Activated naive CD8-positive, alpha-beta T cell treated with anti-CD3 and anti-CD28 coated beads, Interleukin-2, amount 10 ng/mL, durations not matched to agents 7 days and 5 days (primary cell): Measurements from ENCODE around the gene ST14. TPM values are rescaled to one million over a fixed set of nuclear protein-coding genes. Genes with fewer than 3 reads are reported as not detected.
A peak's percentile ranks its signal among the peaks of the same experiment; 100 is the strongest.

Experiments
- ATAC-seq: fragments of 150-1000 bp; cut with Tn5 transposase; one replicate; pipeline ENCODE4 v1.10.0; 2021; ENCODE audit warnings: low read depth, moderate library complexity
- POLR2A ChIA-PET: fragments of 350-600 bp; sonication (Branson Sonifier 250); formaldehyde crosslinking; loops from one replicate; lab custom pipeline; 2021; ENCODE audit warnings: antibody characterized with exemption; lab: Charles Lee
- DNase-seq: peaks from one replicate; pipeline ENCODE4 v3.0.0; 2021
- H3K27ac Mint-ChIP-seq: one replicate; pipeline ENCODE4 v1.8.0; 2022; ENCODE audit warnings: mild to moderate bottlenecking, mixed read lengths
- H3K27me3 Mint-ChIP-seq: one replicate; pipeline ENCODE4 v1.8.0; 2022; ENCODE audit warnings: mild to moderate bottlenecking, moderate library complexity, mixed read lengths
- H3K36me3 Mint-ChIP-seq: one replicate; pipeline ENCODE4 v1.8.0; 2021; ENCODE audit warnings: mild to moderate bottlenecking, mixed read lengths
- H3K4me1 Mint-ChIP-seq: one replicate; pipeline ENCODE4 v1.8.0; 2021; ENCODE audit warnings: mixed read lengths
- H3K4me3 Mint-ChIP-seq: one replicate; pipeline ENCODE4 v1.8.0; 2022; ENCODE audit warnings: mild to moderate bottlenecking, moderate library complexity, mixed read lengths
- H3K9me3 Mint-ChIP-seq: one replicate; pipeline ENCODE4 v1.8.0; 2021; ENCODE audit warnings: mixed read lengths
- total RNA-seq, 2 experiments: library from RNA; stranded (reverse); gene quantifications; one replicate each; pipeline ENCODE4 v1.2.3, GENCODE V29; 2021

ST14 gene
- total RNA-seq, 2 experiments from 2014 or later, result 0.51 to 0.67 TPM

GRCh38 chr11:130144861-130145281, 14.7 kb upstream of the ST14 start:
- Mint-ChIP-seq H3K4me3 (no peak overlapping the region), H3K27me3 (no peaks in the 10 kb centered on the region), H3K4me1 (peaks cover 7% of the 10 kb centered on the region), H3K9me3 (no peaks in the 10 kb centered on the region), H3K27ac (no peak overlapping the region), H3K36me3 (no peaks in the 10 kb centered on the region)
- POLR2A ChIA-PET, result no interaction called here
- ATAC-seq (no peak), DNase-seq (no peak)

DNA sequence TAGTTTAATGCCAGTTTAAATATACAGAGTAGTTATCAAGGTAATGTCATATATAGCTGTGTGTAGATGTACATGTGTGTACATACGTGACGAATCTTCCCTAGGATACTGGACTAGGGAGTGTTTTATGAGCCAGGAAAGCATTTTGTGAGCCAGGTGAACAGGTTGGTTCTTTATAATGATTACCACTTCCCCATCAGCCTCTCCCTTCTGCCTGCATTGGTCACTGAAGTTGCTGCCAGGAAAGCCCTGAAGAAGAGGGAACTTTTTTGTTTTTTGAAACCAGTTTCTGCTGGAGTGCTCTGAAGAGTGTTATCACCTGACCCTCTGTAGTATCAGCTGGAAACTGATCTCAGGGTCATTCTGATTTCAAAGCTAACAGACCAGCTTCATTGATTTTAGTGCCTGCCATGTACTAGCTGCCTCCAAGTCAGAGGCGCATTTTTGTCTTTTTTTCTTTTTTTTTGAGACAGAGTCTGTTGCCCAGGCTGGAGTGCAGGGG, 14.2 kb upstream of the ST14 start:
- POLR2A ChIA-PET, result no interaction called here
- Mint-ChIP-seq H3K36me3 (no peaks in the 10 kb centered on the region), H3K9me3 (no peaks in the 10 kb centered on the region)

DNA sequence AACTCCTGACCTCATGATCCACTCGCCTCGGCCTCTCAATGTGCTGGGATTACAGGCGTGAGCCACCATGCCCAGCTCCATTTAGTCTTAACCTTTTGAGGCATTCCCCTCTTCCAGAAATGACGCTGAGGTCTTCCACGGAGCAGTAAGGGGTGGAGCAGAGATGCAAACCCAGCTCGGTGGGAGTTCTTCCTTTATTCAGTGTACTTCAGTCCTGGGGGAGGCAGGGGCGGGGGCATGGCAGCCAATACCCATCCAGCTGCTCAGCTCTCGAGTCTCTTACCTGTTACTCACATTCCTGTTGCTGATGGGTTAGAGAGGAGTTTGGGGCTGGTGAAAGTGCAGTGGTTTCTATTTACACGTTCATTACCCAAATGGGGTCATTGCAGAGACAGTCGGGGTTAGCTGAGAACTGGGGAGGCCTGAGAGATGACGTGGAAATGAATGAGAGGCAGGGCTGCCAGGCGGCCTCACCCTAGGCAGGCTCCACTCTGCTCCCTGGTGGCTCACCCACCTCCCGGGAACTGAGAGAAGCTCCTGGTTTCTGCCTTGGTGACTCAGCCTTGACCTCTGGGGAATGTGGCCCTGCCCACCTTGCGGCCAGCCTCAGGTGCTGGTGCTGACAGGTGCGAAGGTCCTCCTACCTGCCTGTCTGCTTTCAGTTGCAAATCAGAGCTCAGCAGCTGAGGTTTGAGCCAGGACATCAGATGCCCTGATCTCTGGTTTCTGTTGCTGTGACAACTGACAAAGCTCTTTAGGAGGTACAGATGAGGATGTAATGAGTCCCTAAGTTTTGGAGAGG, 13.4 kb upstream of the ST14 start:
- no peak overlapping the region for H3K27ac Mint-ChIP-seq
- peak; percentile 23 for ATAC-seq
- DNase-seq, result no peak
- POLR2A ChIA-PET, result no interaction called here
- no peak overlapping the region for H3K4me3 Mint-ChIP-seq
- H3K4me1 Mint-ChIP-seq, result peaks cover 7% of the 10 kb centered on the region
- H3K36me3 Mint-ChIP-seq, result no peaks in the 10 kb centered on the region
- no peaks in the 10 kb centered on the region for H3K27me3 Mint-ChIP-seq
- H3K9me3 Mint-ChIP-seq, result no peaks in the 10 kb centered on the region

More for the DNA sequence above, 14.2 kb upstream of the ST14 start:
- no peak overlapping the region for H3K27ac Mint-ChIP-seq
- no peak for DNase-seq
- no peaks in the 10 kb centered on the region for H3K27me3 Mint-ChIP-seq
- ATAC-seq, result no peak
- H3K4me3 Mint-ChIP-seq, result no peak overlapping the region
- H3K4me1 Mint-ChIP-seq, result peaks cover 7% of the 10 kb centered on the region

GRCh38 chr11:130146796-130147195, 12.8 kb upstream of the ST14 start:
- POLR2A ChIA-PET, result no interaction called here
- Mint-ChIP-seq H3K27me3 (peaks cover 3% of the 10 kb centered on the region), H3K36me3 (no peaks in the 10 kb centered on the region), H3K27ac (no peak overlapping the region), H3K4me3 (peak overlapping the region; percentile 38), H3K9me3 (no peaks in the 10 kb centered on the region), H3K4me1 (peaks cover 7% of the 10 kb centered on the region)
- ATAC-seq, result peak; percentile 94
- no peak for DNase-seq

GRCh38 chr11:130148796-130149326, 10.7 kb upstream of the ST14 start:
- H3K27me3 Mint-ChIP-seq, result peaks cover 3% of the 10 kb centered on the region
- H3K27ac Mint-ChIP-seq, result no peak overlapping the region
- POLR2A ChIA-PET, result no interaction called here
- no peaks in the 10 kb centered on the region for H3K9me3 Mint-ChIP-seq
- H3K4me1 Mint-ChIP-seq, result peaks cover 7% of the 10 kb centered on the region
- no peak overlapping the region for H3K4me3 Mint-ChIP-seq
- H3K36me3 Mint-ChIP-seq, result no peaks in the 10 kb centered on the region
- ATAC-seq, result no peak
- no peak for DNase-seq

GRCh38 chr11:130150790-130151189, 8.8 kb upstream of the ST14 start:
- Mint-ChIP-seq H3K36me3 (no peaks in the 10 kb centered on the region), H3K27ac (no peak overlapping the region), H3K27me3 (peaks cover 4% of the 10 kb centered on the region), H3K4me1 (peaks cover 7% of the 10 kb centered on the region), H3K4me3 (no peak overlapping the region), H3K9me3 (no peaks in the 10 kb centered on the region)
- DNase-seq, result no peak
- ATAC-seq, result no peak
- POLR2A ChIA-PET, result no interaction called here

- no peak overlapping the region for H3K27ac Mint-ChIP-seq
- POLR2A ChIA-PET, result no interaction called here
Measured at GRCh38 chr11:130151196-130151595, 8.4 kb upstream of the ST14 start.

GRCh38 chr11:130156108-130157022, 3.2 kb upstream of the ST14 start:
- H3K36me3 Mint-ChIP-seq, result no peaks in the 10 kb centered on the region
- no peaks in the 10 kb centered on the region for H3K9me3 Mint-ChIP-seq
- H3K27ac Mint-ChIP-seq, result no peak overlapping the region
- peaks cover 7% of the 10 kb centered on the region for H3K4me1 Mint-ChIP-seq
- DNase-seq, result no peak
- POLR2A ChIA-PET, result no interaction called here
- no peak overlapping the region for H3K4me3 Mint-ChIP-seq
- H3K27me3 Mint-ChIP-seq, result peaks cover 37% of the 10 kb centered on the region
- no peak for ATAC-seq

More at GRCh38 chr11:130151196-130151595, 8.4 kb upstream of the ST14 start:
- DNase-seq, result no peak
- peaks cover 4% of the 10 kb centered on the region for H3K27me3 Mint-ChIP-seq
- peaks cover 6% of the 10 kb centered on the region for H3K4me1 Mint-ChIP-seq
- H3K9me3 Mint-ChIP-seq, result no peaks in the 10 kb centered on the region
- H3K36me3 Mint-ChIP-seq, result no peaks in the 10 kb centered on the region
- ATAC-seq, result no peak
- H3K4me3 Mint-ChIP-seq, result no peak overlapping the region

- H3K9me3 Mint-ChIP-seq, result no peaks in the 10 kb centered on the region
- H3K27me3 Mint-ChIP-seq, result peaks cover 44% of the 10 kb centered on the region
- H3K36me3 Mint-ChIP-seq, result no peaks in the 10 kb centered on the region
- ATAC-seq, result no peak
- peaks cover 10% of the 10 kb centered on the region for H3K4me1 Mint-ChIP-seq
- no peak for DNase-seq
- H3K4me3 Mint-ChIP-seq, result no peak overlapping the region
- POLR2A ChIA-PET, result interaction anchor here (0.7 kb wide), 1 partner anchor 9 kb away, joined by 4 read pairs; no protein-coding TSS in a partner anchor
- no peak overlapping the region for H3K27ac Mint-ChIP-seq
Measured at GRCh38 chr11:130157101-130157500, 2.5 kb upstream of the ST14 start.

DNA sequence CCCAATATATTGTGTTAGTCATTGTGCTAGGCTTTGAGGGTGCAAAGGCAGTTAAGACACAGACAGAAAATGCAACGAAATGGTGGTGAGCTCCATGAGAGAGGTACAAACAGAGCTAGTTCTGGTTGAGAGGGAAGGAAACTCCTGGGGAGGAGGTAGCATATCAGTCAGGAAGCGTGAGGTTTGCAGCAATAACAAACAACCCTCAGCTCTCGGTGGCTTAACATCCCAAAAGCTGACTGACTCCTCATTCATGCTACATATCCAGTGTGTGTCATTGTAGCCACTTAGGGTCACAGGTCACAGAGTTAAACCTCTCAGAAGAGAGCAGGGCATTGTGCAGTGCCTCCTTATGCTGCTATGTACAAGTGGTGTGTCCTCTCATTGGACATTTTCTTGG, 1.7 kb upstream of the ST14 start:
- Mint-ChIP-seq H3K27ac (no peak overlapping the region), H3K9me3 (no peaks in the 10 kb centered on the region), H3K4me3 (no peak overlapping the region), H3K4me1 (peaks cover 10% of the 10 kb centered on the region), H3K27me3 (peaks cover 47% of the 10 kb centered on the region), H3K36me3 (no peaks in the 10 kb centered on the region)
- DNase-seq, result no peak
- no peak for ATAC-seq
- POLR2A ChIA-PET, result interaction anchor here (0.7 kb wide), 1 partner anchor 8 kb away, joined by 4 read pairs; no protein-coding TSS in a partner anchor

GRCh38 chr11:130159139-130159538, 443 bp upstream of the ST14 start:
- H3K9me3 Mint-ChIP-seq, result no peaks in the 10 kb centered on the region
- no peaks in the 10 kb centered on the region for H3K36me3 Mint-ChIP-seq
- no peak overlapping the region for H3K27ac Mint-ChIP-seq
- peak overlapping the region; percentile 18 for H3K4me3 Mint-ChIP-seq
- ATAC-seq, result no peak
- peaks cover 10% of the 10 kb centered on the region for H3K4me1 Mint-ChIP-seq
- peaks cover 51% of the 10 kb centered on the region for H3K27me3 Mint-ChIP-seq
- DNase-seq, result no peak
- POLR2A ChIA-PET, result no interaction called here

DNA sequence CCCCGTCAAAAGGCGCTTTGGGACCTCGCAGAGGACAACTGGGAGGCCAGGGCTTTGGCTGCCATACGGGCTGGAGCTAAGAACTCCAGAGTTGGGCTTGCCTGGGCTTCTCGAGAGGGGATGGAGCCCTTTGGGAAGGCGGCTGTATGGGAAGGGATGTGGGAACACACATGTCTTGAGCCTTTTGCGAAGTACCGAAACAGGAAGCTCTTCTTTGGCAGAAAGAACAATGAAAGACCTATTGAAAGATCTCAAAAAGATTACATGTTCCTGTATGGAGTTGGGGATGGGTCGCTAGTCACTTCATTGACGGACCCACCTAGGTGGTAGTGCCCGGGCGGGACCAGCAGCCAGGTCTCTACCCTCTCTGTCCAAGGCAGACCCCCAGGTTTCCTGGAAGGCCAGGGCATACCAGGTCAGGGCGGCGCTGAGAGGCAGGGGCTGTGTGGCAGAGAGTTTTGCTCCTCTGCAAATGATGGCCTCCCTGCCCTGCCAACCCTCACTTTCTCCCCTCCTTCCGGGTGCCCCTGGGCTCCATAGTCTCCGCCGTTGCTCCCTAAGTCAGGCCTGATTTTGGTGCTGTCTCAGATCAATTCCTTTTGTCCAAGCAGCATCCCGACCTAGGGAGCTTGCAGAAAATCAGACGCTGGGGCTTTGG, 1.0 kb downstream of the ST14 start:
- peaks cover 53% of the 10 kb centered on the region for H3K27me3 Mint-ChIP-seq
- no peak overlapping the region for H3K27ac Mint-ChIP-seq
- POLR2A ChIA-PET, result no interaction called here
- peak overlapping the region; percentile 52 for H3K4me3 Mint-ChIP-seq
- peaks cover 10% of the 10 kb centered on the region for H3K4me1 Mint-ChIP-seq
- DNase-seq, result no peak
- H3K36me3 Mint-ChIP-seq, result no peaks in the 10 kb centered on the region
- ATAC-seq, result no peak
- no peaks in the 10 kb centered on the region for H3K9me3 Mint-ChIP-seq
